RWPE2 (cell line): ENCODE data around the gene IZUMO1.

Source experiments
- ATAC-seq: fragments of 200-7000 bp; cut with Tn5 transposase; 3 replicates; pipeline ENCODE4 v1.9.1; 2021; ENCODE audit warnings: low read depth
- DNase-seq: peaks from one replicate; pipeline ENCODE4 v3.0.0-alpha.2; 2020; ENCODE audit warnings: low spot score
- H3K27ac ChIP-seq: fragments of 450-650 bp; 2 replicates; pipeline ENCODE4 v1.5.1; 2017; ENCODE audit warnings: mild to moderate bottlenecking; ENCODE audit not compliant: poor library complexity, severe bottlenecking
- H3K27me3 ChIP-seq: fragments of 250-450 bp; sonication (Bioruptor Pico); 2 replicates; pipeline ENCODE4 v1.5.1; 2021; ENCODE audit warnings: mild to moderate bottlenecking, moderate library complexity; ENCODE audit not compliant: insufficient read depth, poor library complexity, severe bottlenecking
- H3K36me3 ChIP-seq: fragments of 250-450 bp; sonication (Bioruptor Pico); 2 replicates; pipeline ENCODE4 v1.5.1; 2020; ENCODE audit warnings: low read depth, mild to moderate bottlenecking, moderate library complexity
- H3K4me1 ChIP-seq: fragments of 250-450 bp; sonication (Bioruptor Pico); 2 replicates; pipeline ENCODE4 v1.5.1; 2021; ENCODE audit warnings: mild to moderate bottlenecking, moderate library complexity; ENCODE audit not compliant: insufficient read depth, poor library complexity, severe bottlenecking
- H3K4me3 ChIP-seq: fragments of 250-450 bp; sonication (Bioruptor Pico); 2 replicates; pipeline ENCODE4 v1.5.1; 2021; ENCODE audit warnings: mild to moderate bottlenecking, moderate library complexity; ENCODE audit not compliant: severe bottlenecking
- H3K9me3 ChIP-seq: fragments of 250-450 bp; sonication (Bioruptor Pico); 2 replicates; pipeline ENCODE4 v1.5.1; 2021; ENCODE audit warnings: mild to moderate bottlenecking, moderate library complexity; ENCODE audit not compliant: severe bottlenecking
- CTCF ChIP-seq: fragments of 450-650 bp; IDR thresholded peaks from one replicate; pipeline ENCODE4 v1.5.1; 2017; ENCODE audit warnings: mild to moderate bottlenecking, moderate library complexity; ENCODE audit not compliant: poor library complexity, severe bottlenecking

Gene IZUMO1

DNA sequence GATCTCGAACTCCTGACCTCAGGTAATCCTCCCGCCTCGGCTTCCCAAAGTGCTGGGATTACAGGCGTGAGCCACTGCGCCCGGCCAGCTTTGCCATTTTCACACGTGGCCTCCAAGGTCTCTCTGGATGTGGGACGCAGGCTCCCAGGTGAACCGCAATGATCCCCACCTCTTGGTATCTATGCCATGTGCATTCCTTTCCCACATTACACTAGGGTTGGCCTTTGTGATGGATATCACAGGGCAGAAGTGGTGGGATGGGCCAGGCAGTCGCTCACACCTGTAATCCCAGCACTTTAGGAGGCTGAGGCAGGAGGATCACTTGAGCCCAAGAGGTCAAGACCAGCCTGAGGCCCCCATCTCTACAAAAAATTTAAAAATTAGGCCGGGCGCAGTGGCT, 31.0 kb upstream of the IZUMO1 start:
- Histone ChIP-seq H3K27ac (no peak overlapping the region), H3K9me3 (no peaks in the 10 kb centered on the region), H3K36me3 (no peaks in the 10 kb centered on the region), H3K4me3 (no peak overlapping the region), H3K27me3 (no peaks in the 10 kb centered on the region), H3K4me1 (peaks cover 5% of the 10 kb centered on the region)
- TF ChIP-seq CTCF, result no peak
- DNase-seq (no peak), ATAC-seq (no peak)

GRCh38 chr19:48777139-48777538, 30.4 kb upstream of the IZUMO1 start:
- H3K4me1 ChIP-seq, result peaks cover 5% of the 10 kb centered on the region
- H3K9me3 ChIP-seq, result no peaks in the 10 kb centered on the region
- TF ChIP-seq CTCF, result no peak
- no peak overlapping the region for H3K4me3 ChIP-seq
- no peak for ATAC-seq
- H3K27ac ChIP-seq, result no peak overlapping the region
- DNase-seq, result no peak
- no peaks in the 10 kb centered on the region for H3K27me3 ChIP-seq
- no peaks in the 10 kb centered on the region for H3K36me3 ChIP-seq

DNA sequence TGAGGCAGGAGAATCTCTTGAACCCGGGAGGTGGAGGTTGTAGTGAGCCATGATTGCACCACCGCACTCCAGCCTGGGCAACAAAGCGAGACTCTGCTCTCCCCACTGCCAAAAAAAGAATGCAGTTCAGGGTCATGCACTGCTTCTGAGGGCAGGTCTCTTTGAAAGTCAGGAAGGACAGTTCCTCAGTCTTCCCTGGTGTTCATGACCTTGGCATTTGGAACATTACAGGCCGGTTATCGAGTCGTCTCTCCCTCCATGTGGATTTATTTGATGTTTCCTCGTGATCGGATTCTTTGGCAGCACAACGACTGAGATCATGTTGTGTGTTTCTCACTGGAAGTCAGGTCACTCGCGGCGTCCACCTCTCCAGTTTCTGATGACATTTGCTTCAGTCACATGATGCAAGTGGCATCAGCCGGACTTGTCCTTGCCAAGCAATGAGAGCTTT, 25.8 kb upstream of the IZUMO1 start:
- ATAC-seq (no peak), DNase-seq (no peak)
- Histone ChIP-seq H3K4me1 (peaks cover 9% of the 10 kb centered on the region), H3K27ac (no peak overlapping the region), H3K9me3 (no peaks in the 10 kb centered on the region), H3K4me3 (no peak overlapping the region), H3K36me3 (no peaks in the 10 kb centered on the region), H3K27me3 (no peaks in the 10 kb centered on the region)
- no peak for TF ChIP-seq CTCF

GRCh38 chr19:48770734-48771472, 24.2 kb upstream of the IZUMO1 start:
- peak; percentile 9; the same call in 1 of the 3 replicates for ATAC-seq
- no peaks in the 10 kb centered on the region for H3K36me3 ChIP-seq
- no peak for DNase-seq
- H3K9me3 ChIP-seq, result no peaks in the 10 kb centered on the region
- TF ChIP-seq CTCF, result no peak
- peaks cover 9% of the 10 kb centered on the region for H3K4me1 ChIP-seq
- H3K4me3 ChIP-seq, result no peak overlapping the region
- no peak overlapping the region for H3K27ac ChIP-seq
- no peaks in the 10 kb centered on the region for H3K27me3 ChIP-seq

GRCh38 chr19:48770266-48770665, 23.6 kb upstream of the IZUMO1 start:
- TF ChIP-seq CTCF, result no peak
- Histone ChIP-seq H3K4me1 (peaks cover 9% of the 10 kb centered on the region), H3K27me3 (no peaks in the 10 kb centered on the region), H3K4me3 (no peak overlapping the region), H3K9me3 (no peaks in the 10 kb centered on the region), H3K27ac (no peak overlapping the region), H3K36me3 (no peaks in the 10 kb centered on the region)
- ATAC-seq (peak; percentile 95), DNase-seq (no peak)
